Epithelial cell of proximal tubule (primary cell): Measurements from ENCODE around the gene TRIM31. TPM values are rescaled to one million over a fixed set of nuclear protein-coding genes. Genes with fewer than 3 reads are reported as not detected.
A peak's percentile ranks its signal among the peaks of the same experiment; 100 is the strongest.

Experiments used
- DNase-seq: peaks from one replicate; pipeline ENCODE4 v3.0.0-alpha.2; 2011; ENCODE audit warnings: low read depth
- H3K4me3 ChIP-seq: 2 replicates; pipeline ENCODE4 v1.5.1; 2011; ENCODE audit warnings: low read depth, mild to moderate bottlenecking, low read length
- total RNA-seq: library from RNA; depleted of rRNA; stranded (reverse); fragments of >200 nt; gene quantifications from 2 replicates; pipeline ENCODE4 v1.2.3, GENCODE V29; 2015
- TF ChIP-seq, protein P1 (sequence below): conservative IDR thresholded peaks from 2 replicates; pipeline ENCODE4 v1.5.1; 2012; ENCODE audit warnings: low read depth, mild to moderate bottlenecking, low read length

Gene TRIM31
- total RNA-seq, 1 donor from 2014 or later = not detected

GRCh38 chr6:30100585-30101443 is 12.1 kb downstream of the TRIM31 start:
- no peak for DNase-seq
- H3K4me3 ChIP-seq = peak overlapping the region; percentile 52

GRCh38 chr6:30100154-30100553 is 12.7 kb downstream of the TRIM31 start:
- H3K4me3 ChIP-seq = no peak overlapping the region
- TF ChIP-seq, protein P1, sequence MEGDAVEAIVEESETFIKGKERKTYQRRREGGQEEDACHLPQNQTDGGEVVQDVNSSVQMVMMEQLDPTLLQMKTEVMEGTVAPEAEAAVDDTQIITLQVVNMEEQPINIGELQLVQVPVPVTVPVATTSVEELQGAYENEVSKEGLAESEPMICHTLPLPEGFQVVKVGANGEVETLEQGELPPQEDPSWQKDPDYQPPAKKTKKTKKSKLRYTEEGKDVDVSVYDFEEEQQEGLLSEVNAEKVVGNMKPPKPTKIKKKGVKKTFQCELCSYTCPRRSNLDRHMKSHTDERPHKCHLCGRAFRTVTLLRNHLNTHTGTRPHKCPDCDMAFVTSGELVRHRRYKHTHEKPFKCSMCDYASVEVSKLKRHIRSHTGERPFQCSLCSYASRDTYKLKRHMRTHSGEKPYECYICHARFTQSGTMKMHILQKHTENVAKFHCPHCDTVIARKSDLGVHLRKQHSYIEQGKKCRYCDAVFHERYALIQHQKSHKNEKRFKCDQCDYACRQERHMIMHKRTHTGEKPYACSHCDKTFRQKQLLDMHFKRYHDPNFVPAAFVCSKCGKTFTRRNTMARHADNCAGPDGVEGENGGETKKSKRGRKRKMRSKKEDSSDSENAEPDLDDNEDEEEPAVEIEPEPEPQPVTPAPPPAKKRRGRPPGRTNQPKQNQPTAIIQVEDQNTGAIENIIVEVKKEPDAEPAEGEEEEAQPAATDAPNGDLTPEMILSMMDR = no peak
- no peak for DNase-seq

More at GRCh38 chr6:30100585-30101443, 12.1 kb downstream of the TRIM31 start:
- TF ChIP-seq, protein P1 = no peak

DNA sequence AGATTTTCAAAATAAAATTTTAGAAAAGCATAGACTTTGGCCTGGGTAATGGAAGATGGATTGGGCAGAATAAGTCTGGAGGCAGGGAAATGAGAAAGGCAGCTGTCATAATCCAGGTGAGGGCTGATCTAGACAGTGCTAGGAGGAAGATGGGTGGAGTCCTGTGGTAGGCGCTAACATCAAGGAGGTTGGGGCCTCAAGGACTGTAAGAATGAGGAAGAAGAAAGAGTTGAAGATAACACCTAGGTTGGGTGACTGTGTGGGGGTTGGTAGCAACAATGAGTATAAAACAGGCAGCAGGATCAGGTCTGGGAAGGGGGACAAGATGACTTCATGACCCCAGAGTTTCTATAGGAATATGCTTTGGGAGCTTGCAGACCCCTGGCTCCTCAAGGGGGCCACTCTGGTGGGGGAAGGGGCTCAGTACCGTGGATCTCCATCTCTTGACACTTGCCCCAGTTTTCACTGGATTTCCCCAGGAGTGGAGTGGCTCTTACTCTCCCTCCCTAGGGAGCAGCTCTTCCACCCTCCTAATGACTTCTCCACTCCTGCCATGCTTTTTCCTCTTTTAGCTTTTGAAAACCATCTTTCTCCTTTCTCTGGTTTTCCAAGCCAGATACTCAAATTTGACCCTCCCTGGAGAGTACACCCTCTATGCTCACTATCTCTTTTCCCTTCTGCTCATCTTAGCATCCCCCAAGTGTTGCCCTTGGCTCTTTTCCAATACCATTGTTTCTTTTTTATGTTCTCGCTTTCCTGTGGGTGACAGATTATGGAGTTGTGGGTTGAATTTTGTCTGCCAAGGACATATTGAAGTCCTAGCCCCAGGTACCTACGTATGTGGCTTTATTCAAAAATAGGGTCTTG is 14.8 kb downstream of the TRIM31 start:
- H3K4me3 ChIP-seq = no peak overlapping the region
- no peak for DNase-seq
- TF ChIP-seq, protein P1 = no peak

- TF ChIP-seq, protein P1 = no peak
- no peak for DNase-seq
- no peak overlapping the region for H3K4me3 ChIP-seq
Observed at GRCh38 chr6:30096829-30097228, 16.1 kb downstream of the TRIM31 start.

DNA sequence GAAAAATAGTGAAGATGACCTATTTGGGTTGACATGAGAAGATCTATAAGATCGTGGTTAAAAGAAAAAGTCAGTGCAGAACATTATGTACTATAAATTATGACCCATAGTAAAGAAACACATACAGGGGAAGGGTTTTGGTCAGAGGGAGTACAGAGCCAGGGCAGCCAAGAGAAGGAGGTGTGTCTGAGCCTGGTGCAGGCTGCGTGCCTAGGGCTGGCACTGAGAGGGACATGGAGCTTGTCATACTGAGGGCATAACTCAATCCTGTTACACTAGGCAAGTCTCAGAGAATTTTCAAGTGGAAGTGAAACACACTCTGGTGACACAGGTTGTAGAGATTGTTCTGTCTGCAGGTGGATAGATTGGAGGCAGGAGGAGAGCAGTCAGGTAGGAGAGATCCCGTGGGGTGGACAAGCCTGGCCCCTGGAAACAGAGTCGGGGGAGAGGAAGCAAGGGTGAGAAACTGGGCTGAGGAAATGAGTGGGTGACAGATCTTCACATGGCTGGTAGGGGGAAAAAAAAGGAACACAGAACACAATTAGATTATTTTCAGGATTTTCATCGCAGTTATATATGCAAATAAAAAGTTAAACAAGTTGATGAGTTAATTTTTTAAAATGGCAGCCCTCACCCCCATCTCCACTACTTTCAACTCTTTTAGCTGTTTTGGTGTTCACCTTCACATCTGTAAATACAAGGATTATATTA is 18.8 kb downstream of the TRIM31 start:
- DNase-seq = no peak
- TF ChIP-seq, protein P1 = no peak

DNA sequence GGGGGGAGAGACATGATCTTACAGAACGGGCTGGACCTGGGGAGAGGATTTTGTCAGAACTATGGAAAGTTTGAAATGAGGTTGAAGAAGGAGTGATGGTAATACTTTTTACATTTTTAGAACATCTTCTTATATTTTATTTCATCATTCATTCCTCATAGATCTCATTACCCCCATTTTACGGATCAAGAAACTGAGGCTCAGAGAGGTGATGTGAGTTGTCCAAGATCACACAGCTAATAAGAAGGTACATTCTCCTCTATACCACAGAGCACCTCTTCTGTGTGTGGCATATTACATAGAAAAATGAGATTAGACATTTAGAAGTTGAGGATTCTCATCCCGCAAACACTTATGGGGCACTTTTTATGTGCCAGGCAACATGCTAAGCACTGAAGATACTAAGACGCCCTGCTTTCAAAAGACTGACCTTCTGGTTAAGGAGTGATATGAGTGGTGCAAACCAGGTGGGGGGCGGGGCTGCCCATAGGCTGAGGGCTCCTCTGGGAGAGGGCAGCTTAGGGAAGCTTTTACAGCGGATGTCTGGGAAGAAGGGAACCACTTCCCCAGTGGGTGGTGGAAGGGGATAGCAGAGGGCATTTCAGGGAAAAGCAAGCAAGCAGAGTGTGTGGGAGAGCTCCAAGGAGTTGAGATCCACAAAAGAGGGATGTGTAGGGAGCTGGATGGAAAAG is 19.9 kb downstream of the TRIM31 start:
- no peak for DNase-seq
- H3K4me3 ChIP-seq = no peak overlapping the region
- TF ChIP-seq, protein P1 = no peak

More for the DNA sequence above, 18.8 kb downstream of the TRIM31 start:
- H3K4me3 ChIP-seq = no peak overlapping the region
